ENCODE results near the gene GINS3. TPM values are rescaled to one million over a fixed set of nuclear protein-coding genes. Genes with fewer than 3 reads are reported as not detected.

The GINS3 gene
- 1.2 and 2.1 TPM in 2 replicates for total RNA-seq (ENCODE audit: low replicate concordance)

GRCh38 chr16:58392215-58393137 lies at the start of gene GINS3:
GINS3 (plus strand) TSS chr16:58392471; CDS start chr16:58392602, 131 bp downstream.

Other genes with a start within 250 kb of the GINS3 start
- gene CSNK2A2, start 194.4 kb upstream of the GINS3 start, total RNA-seq (ENCODE audit: low replicate concordance) = 16.4 and 17.2 TPM in 2 replicates
- not detected in 2 replicates for gene PRSS54, start 97.4 kb upstream of the GINS3 start, total RNA-seq (ENCODE audit: low replicate concordance)
- gene NDRG4, start 107.7 kb downstream of the GINS3 start, total RNA-seq (ENCODE audit: low replicate concordance) = 5.9 and 25.6 TPM in 2 replicates
- 9.5 and 18.1 TPM in 2 replicates for gene SETD6, start 123.0 kb downstream of the GINS3 start, total RNA-seq (ENCODE audit: low replicate concordance)
- 104 and 118 TPM in 2 replicates for gene CNOT1, start 237.4 kb downstream of the GINS3 start, total RNA-seq (ENCODE audit: low replicate concordance)